HG03064 (cell line): ENCODE measurements around the gene TNMD.

Experiments used
- ATAC-seq: cut with Tn5 transposase; IDR thresholded peaks from one replicate; pipeline ENCODE4 v1.9.1; 2021; ENCODE audit warnings: low read depth; ENCODE audit not compliant: unreplicated experiment

The TNMD gene

DNA sequence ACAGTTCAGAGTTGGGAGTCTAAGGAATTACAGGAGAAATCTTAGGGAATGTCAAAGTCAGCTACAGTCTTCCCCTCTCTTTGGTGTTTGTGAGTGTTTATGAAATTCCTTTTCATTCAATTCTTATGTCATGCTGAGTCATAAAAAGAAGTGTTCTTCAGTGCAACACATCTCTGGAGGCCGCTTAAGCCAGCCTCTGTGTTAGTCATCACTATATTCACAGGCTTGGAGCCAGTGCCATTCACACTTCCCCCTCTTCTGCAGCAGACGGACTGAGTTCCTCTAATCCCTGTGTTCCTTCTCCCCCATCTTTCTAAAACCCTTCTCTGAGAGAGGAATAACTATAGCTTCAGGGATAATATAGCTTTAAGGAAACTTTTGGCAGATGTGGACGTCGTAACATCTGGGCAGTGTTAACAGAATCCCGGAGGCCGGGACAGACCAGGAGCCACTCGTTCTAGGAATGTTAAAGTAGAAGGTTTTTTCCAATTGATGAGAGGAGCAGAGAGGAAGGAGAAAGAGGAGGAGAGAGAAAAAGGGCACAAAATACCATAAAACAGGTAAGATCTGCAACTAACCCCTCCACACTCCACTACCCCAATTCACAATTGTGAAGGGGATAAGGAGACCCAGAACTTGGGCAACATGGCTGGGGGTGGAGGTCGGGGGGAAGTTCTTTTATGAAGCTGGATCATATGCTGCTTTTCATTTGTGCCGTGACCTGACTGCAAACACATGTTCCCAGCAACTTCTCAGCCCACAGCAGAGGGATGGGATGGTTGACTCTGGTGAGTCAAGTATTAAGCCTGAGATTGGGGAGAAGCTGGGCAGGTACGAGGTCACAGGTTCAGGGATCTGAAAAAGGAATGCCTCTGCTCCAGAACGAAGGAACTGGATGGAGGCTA, 59.5 kb downstream of the TNMD start, which contains the start of gene SRPX2:
Gene SRPX2 (plus strand): TSS at position 244 of the 905 bp plus-strand sequence. CDS start 2,124 bp downstream, outside the sequence.
- ATAC-seq = no peak

- ATAC-seq = no peak
Measured at GRCh38 chrX:100645106-100645505, 60.4 kb downstream of the TNMD start.

DNA sequence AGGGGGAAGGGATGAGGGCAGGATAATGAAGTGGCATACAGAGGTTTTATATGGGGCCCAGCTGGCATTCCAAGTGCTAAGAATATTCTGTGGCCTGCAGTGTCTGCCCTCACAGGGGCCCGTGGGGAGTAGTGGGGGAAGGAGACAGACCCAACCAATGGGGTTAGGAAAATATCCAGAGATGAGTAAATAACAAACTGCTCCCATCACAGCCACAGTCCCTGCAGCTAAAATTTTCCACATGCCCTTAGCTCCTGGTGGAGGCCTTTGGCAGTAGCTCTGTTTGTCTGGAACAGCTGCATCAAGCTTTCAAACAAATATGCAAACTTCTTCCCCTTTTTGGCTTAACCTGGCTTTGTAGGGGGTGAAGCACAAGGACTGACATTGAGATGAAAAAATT, 62.4 kb downstream of the TNMD start:
- no peak for ATAC-seq

- ATAC-seq = no peak
Measured at GRCh38 chrX:100647739-100648138, 63.0 kb downstream of the TNMD start.

DNA sequence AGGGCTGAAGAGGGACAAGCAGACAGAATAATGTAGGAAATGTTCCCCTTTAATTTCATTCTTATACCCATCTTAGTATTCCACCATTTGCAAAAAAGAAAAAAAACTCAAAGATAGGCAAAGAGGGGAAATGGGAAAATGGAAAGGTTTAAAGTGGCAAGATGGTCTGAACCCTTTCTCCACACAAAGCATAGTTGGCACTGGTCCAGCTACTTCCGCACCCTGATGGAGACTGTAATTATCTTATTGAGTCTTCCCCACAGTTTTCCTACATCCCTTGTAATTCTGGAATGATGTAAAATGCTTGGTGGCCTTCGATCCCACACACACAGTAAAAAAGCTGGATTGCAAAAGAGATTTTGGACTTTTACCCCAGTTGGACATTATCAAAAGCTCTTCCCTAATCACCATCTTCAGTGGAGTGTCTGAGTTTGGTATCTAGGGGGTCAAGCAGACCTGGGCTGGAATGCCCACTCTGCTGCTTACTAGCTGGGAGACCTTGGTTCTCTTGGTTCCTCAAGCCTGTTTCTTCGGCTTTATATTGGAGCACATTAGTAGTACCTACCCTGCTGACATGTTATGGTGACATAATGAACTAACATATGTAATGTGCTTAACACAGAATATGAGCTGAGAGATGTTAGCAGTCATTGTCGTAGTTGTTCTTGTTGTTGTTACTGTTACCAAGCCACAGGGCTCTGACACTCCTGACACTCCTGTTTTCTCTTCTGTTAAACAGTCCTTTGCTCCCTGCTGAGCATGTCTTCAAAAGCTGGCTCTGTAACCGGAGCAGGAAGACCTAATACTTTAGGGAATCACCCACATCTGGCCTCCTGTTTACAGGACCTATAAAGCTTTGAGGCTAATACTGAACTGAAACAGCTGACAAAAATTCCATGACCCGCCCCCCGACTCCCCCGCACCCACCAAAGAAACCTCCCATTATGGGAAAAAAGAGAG, 64.0 kb downstream of the TNMD start:
- no peak for ATAC-seq
